Trophoblast cell (in vitro differentiated cells and primary cell): Measurements from ENCODE around the gene UBXN10.

Experiments
- DNase-seq, 2 donors: peaks; one replicate each; pipeline ENCODE4 v3.0.0-alpha.2; 2016
- H2AFZ ChIP-seq: 2 replicates; pipeline ENCODE4 v1.6.1; 2013; ENCODE audit warnings: low read length, moderate library complexity, mild to moderate bottlenecking; ENCODE audit not compliant: insufficient read depth, poor library complexity
- H2AK5ac ChIP-seq: 2 replicates; pipeline ENCODE4 v1.6.1; 2013; ENCODE audit warnings: mild to moderate bottlenecking, low read length
- H2BK120ac ChIP-seq: 2 replicates; pipeline ENCODE4 v1.6.1; 2013; ENCODE audit warnings: low read length, mild to moderate bottlenecking, moderate library complexity; ENCODE audit not compliant: insufficient read depth, poor library complexity
- H2BK12ac ChIP-seq: 2 replicates; pipeline ENCODE4 v1.6.1; 2013; ENCODE audit warnings: mild to moderate bottlenecking, low read length, moderate library complexity
- H2BK5ac ChIP-seq: 2 replicates; pipeline ENCODE4 v1.6.1; 2013; ENCODE audit warnings: low read length, low read depth, moderate library complexity, mild to moderate bottlenecking; ENCODE audit not compliant: poor library complexity
- H3K14ac ChIP-seq: 2 replicates; pipeline ENCODE4 v1.6.1; 2013; ENCODE audit warnings: mild to moderate bottlenecking, low read length
- H3K18ac ChIP-seq: 2 replicates; pipeline ENCODE4 v1.6.1; 2013; ENCODE audit warnings: mild to moderate bottlenecking, low read length
- H3K23ac ChIP-seq: 2 replicates; pipeline ENCODE4 v1.6.1; 2013; ENCODE audit warnings: low read length
- H3K27ac ChIP-seq: 2 replicates; pipeline ENCODE4 v1.5.1; 2013; ENCODE audit warnings: low read depth, mild to moderate bottlenecking, inconsistent platforms, low read length, moderate library complexity
- H3K27me3 ChIP-seq: 2 replicates; pipeline ENCODE4 v1.6.1; 2013; ENCODE audit warnings: inconsistent platforms, mild to moderate bottlenecking, low read length, moderate library complexity; ENCODE audit not compliant: insufficient read depth
- H3K36me3 ChIP-seq, 2 experiments: 1 replicate in 1 of 2; 2 replicates in 1 of 2; pipeline ENCODE4 v1.6.1; 2013; ENCODE audit warnings: low read length in 2 of 2, mild to moderate bottlenecking in 2 of 2, moderate library complexity in 1 of 2; ENCODE audit not compliant: insufficient read depth in 2 of 2, control insufficient read depth in 1 of 2
- H3K4ac ChIP-seq: 2 replicates; pipeline ENCODE4 v1.6.1; 2013; ENCODE audit warnings: low read depth, mild to moderate bottlenecking, low read length, moderate library complexity
- H3K4me1 ChIP-seq, 2 experiments: 1 replicate in 1 of 2; 2 replicates in 1 of 2; pipeline ENCODE4 v1.6.1; 2013; ENCODE audit warnings: low read length in 2 of 2, mild to moderate bottlenecking in 2 of 2, moderate library complexity in 1 of 2; ENCODE audit not compliant: insufficient read depth in 2 of 2, control insufficient read depth in 1 of 2
- H3K4me2 ChIP-seq: 2 replicates; pipeline ENCODE4 v1.6.1; 2013; ENCODE audit warnings: inconsistent platforms, mild to moderate bottlenecking, low read length, moderate library complexity
- H3K4me3 ChIP-seq: 2 replicates; pipeline ENCODE4 v1.5.1; 2013; ENCODE audit warnings: mild to moderate bottlenecking, low read depth, low read length, inconsistent platforms
- H3K79me1 ChIP-seq: one replicate; pipeline ENCODE4 v1.6.1; 2013; ENCODE audit warnings: low read length
- H3K79me2 ChIP-seq: 2 replicates; pipeline ENCODE4 v1.6.1; 2013; ENCODE audit warnings: low read length, mild to moderate bottlenecking; ENCODE audit not compliant: control insufficient read depth, insufficient read depth, poor library complexity
- H3K9ac ChIP-seq: 2 replicates; pipeline ENCODE4 v1.6.1; 2013; ENCODE audit warnings: mild to moderate bottlenecking, low read length
- H3K9me3 ChIP-seq: 2 replicates; pipeline ENCODE4 v1.6.1; 2013; ENCODE audit warnings: low read depth, mild to moderate bottlenecking, control low read depth, inconsistent platforms, low read length; ENCODE audit not compliant: insufficient read depth
- H4K12ac ChIP-seq: 2 replicates; pipeline ENCODE4 v1.6.1; 2013; ENCODE audit warnings: low read depth, mild to moderate bottlenecking, low read length, moderate library complexity
- H4K8ac ChIP-seq: 2 replicates; pipeline ENCODE4 v1.6.1; 2013; ENCODE audit warnings: low read depth, mild to moderate bottlenecking, low read length, moderate library complexity
- H4K91ac ChIP-seq: one replicate; pipeline ENCODE4 v1.6.1; 2013; ENCODE audit warnings: low read depth, mild to moderate bottlenecking, low read length, moderate library complexity
- WGBS: extraction: QIAGEN DNeasy Blood & Tissue Kit; methylation state at CpG from one replicate; pipeline ENCODE4 v1.1.7; 2013; ENCODE audit warnings: missing lambda C conversion rate; ENCODE audit not compliant: insufficient read length, insufficient coverage; ENCODE audit errors: extremely low coverage; 5-methylcytosine and 5-hydroxymethylcytosine counted together

The UBXN10 gene

DNA sequence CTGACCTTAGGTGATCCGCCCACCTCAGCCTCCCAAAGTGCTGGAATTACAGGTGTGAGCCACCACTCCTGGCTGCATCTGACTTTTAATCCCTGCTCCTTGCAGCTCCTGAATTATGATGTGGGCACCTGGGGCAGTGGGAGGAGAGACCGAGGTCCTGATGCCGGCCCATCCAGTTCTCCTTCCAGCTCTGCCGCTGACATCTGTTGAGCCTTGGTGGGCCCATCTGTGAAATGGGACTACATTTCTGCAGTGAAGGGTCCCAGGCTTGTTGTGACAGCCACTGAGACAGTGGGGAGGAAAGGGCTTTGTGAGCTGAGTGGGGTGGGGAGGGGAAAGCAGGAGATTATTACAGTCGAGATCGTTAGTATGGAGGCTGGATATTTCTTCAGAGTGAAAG is 34.9 kb upstream of the UBXN10 start:
- Histone ChIP-seq H3K9me3 (peaks cover 3% of the 10 kb centered on the region), H3K79me1 (no peaks in the 10 kb centered on the region), H4K8ac (no peak overlapping the region), H3K27ac (no peak overlapping the region), H3K4me1 (peaks cover 0 to 6% of the 10 kb centered on the region in 2 experiments), H3K18ac (no peak overlapping the region), H3K23ac (no peak overlapping the region), H3K14ac (no peak overlapping the region), H3K4me3 (no peak overlapping the region), H2AFZ (no peak overlapping the region), H3K4me2 (no peak overlapping the region), H2BK120ac (no peak overlapping the region), H4K12ac (no peak overlapping the region), H3K79me2 (no peaks in the 10 kb centered on the region), H2BK12ac (no peak overlapping the region), H3K36me3 (no peaks in the 10 kb centered on the region), H2AK5ac (no peak overlapping the region), H2BK5ac (no peak overlapping the region), H3K27me3 (no peaks in the 10 kb centered on the region), H3K9ac (peak overlapping the region; percentile 49), H4K91ac (no peak overlapping the region), H3K4ac (no peak overlapping the region)
- WGBS = no CpG with 5 or more reads among the region's 6 CpGs
- DNase-seq = no peak

GRCh38 chr1:20151906-20152598 is 33.8 kb upstream of the UBXN10 start:
- H4K91ac ChIP-seq = peak overlapping the region; percentile 30
- H2AK5ac ChIP-seq = peak overlapping the region; percentile 69
- H4K12ac ChIP-seq = peak overlapping the region; percentile 45
- no peaks in the 10 kb centered on the region for H3K27me3 ChIP-seq
- H3K14ac ChIP-seq = peak overlapping the region; percentile 13
- no peak overlapping the region for H2BK5ac ChIP-seq
- peaks cover 3% of the 10 kb centered on the region for H3K9me3 ChIP-seq
- H3K23ac ChIP-seq = no peak overlapping the region
- peak overlapping the region; percentile 45 for H3K4me2 ChIP-seq
- H4K8ac ChIP-seq = peak overlapping the region; percentile 57
- peaks cover 0 to 6% of the 10 kb centered on the region in 2 experiments for H3K4me1 ChIP-seq
- WGBS = no CpG with 5 or more reads among the region's 29 CpGs
- peak; percentile 56 to 76 for DNase-seq
- no peaks in the 10 kb centered on the region for H3K79me1 ChIP-seq
- H3K4ac ChIP-seq = no peak overlapping the region
- H2AFZ ChIP-seq = peak overlapping the region; percentile 64
- H3K36me3 ChIP-seq = no peaks in the 10 kb centered on the region
- peak overlapping the region; percentile 25 for H2BK12ac ChIP-seq
- no peak overlapping the region for H2BK120ac ChIP-seq
- H3K27ac ChIP-seq = no peak overlapping the region
- no peak overlapping the region for H3K18ac ChIP-seq
- H3K79me2 ChIP-seq = no peaks in the 10 kb centered on the region
- H3K4me3 ChIP-seq = no peak overlapping the region
- peak overlapping the region; percentile 20 for H3K9ac ChIP-seq

- Histone ChIP-seq H3K18ac (no peak overlapping the region), H2BK12ac (no peak overlapping the region), H3K79me2 (no peaks in the 10 kb centered on the region), H2BK120ac (no peak overlapping the region), H2BK5ac (no peak overlapping the region), H2AFZ (no peak overlapping the region), H2AK5ac (no peak overlapping the region), H3K79me1 (no peaks in the 10 kb centered on the region), H3K14ac (no peak overlapping the region), H4K8ac (no peak overlapping the region), H4K91ac (no peak overlapping the region), H3K9me3 (peaks cover 3% of the 10 kb centered on the region), H3K4me1 (peaks cover 0 to 6% of the 10 kb centered on the region in 2 experiments), H4K12ac (no peak overlapping the region), H3K27ac (no peak overlapping the region), H3K4me3 (no peak overlapping the region), H3K23ac (no peak overlapping the region), H3K27me3 (no peaks in the 10 kb centered on the region), H3K36me3 (no peaks in the 10 kb centered on the region), H3K4me2 (no peak overlapping the region), H3K9ac (no peak overlapping the region), H3K4ac (no peak overlapping the region)
- DNase-seq = no peak
- WGBS = no CpG with 5 or more reads among the region's 7 CpGs
These were observed 33.3 kb upstream of the UBXN10 start for GRCh38 chr1:20152599-20152930.

GRCh38 chr1:20153000-20153418 is 32.9 kb upstream of the UBXN10 start:
- Histone ChIP-seq H3K9ac (no peak overlapping the region), H3K4ac (no peak overlapping the region), H3K27me3 (no peaks in the 10 kb centered on the region), H2BK5ac (no peak overlapping the region), H3K4me1 (peaks cover 0 to 6% of the 10 kb centered on the region in 2 experiments), H3K23ac (no peak overlapping the region), H3K79me1 (no peaks in the 10 kb centered on the region), H2BK12ac (no peak overlapping the region), H3K27ac (no peak overlapping the region), H3K4me2 (no peak overlapping the region), H3K9me3 (peaks cover 3% of the 10 kb centered on the region), H2AFZ (no peak overlapping the region), H2AK5ac (no peak overlapping the region), H4K12ac (no peak overlapping the region), H3K14ac (no peak overlapping the region), H4K8ac (no peak overlapping the region), H3K18ac (no peak overlapping the region), H3K4me3 (no peak overlapping the region), H4K91ac (no peak overlapping the region), H3K79me2 (no peaks in the 10 kb centered on the region), H3K36me3 (no peaks in the 10 kb centered on the region), H2BK120ac (no peak overlapping the region)
- peak in 1 of 2 donors; percentile 12 for DNase-seq
- whole genome bisulfite sequencing = no CpG with 5 or more reads among the region's 6 CpGs
